AG09309 (cell line): ENCODE data around the gene USP47.

ENCODE experiments used
- DNase-seq: peaks from one replicate; pipeline ENCODE4 v3.0.0-alpha.2; 2010; ENCODE audit warnings: low read depth
- H3K4me3 ChIP-seq: 2 replicates; pipeline ENCODE4 v1.5.1; 2011; ENCODE audit warnings: mild to moderate bottlenecking, low read depth, low read length, moderate library complexity; ENCODE audit not compliant: control insufficient read depth
- TF ChIP-seq, protein P1 (sequence below): IDR thresholded peaks from 2 replicates; pipeline ENCODE4 v1.5.1; 2011; ENCODE audit warnings: mild to moderate bottlenecking, low read depth, low read length, inconsistent platforms; ENCODE audit not compliant: insufficient read depth, control insufficient read depth; ENCODE audit errors: missing control alignments

USP47 gene

DNA sequence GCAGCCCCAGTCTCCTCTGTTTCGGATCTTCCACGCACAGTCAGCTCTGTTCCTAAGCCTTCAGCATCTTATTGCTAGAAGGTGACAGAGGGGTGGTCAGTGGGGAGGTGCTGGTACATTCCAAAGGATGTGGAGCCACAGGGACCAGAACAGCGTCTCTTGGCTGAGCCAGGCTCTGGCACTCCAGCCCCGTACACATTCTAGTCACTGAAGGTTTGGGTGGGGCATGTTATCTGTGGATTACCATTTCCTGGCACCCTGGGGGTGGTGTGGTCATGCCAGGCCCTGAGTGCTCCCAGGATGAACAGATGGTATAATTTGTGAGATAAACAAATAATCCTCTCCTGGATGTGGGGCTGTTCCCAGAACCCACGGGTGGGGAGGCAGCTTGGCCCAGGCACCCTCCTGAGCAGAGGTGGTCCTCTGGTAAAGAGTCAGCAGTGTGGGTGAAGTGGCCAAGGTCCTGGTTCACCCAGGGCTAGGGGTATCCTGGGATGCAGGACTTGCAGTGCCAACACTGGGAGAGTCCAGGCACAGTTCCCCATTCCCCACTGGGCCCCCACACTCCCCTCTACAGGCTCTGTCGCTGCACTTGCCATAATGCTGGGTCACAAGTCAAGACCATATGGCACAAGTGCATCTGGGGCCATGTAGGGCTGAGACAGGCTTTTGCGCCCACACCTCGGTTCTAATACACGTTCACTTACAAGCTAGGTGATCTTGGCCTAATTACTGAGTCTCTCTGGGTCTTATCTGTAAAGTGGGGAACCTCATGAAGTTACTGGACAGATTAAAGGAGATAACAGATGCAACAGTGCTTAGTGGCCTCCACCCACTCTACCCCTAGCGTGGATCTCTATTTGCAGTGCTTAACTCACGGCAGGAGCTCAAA is 133.7 kb downstream of the USP47 start:
- H3K4me3 ChIP-seq: no peak overlapping the region
- DNase-seq: no peak
- TF ChIP-seq, protein P1, sequence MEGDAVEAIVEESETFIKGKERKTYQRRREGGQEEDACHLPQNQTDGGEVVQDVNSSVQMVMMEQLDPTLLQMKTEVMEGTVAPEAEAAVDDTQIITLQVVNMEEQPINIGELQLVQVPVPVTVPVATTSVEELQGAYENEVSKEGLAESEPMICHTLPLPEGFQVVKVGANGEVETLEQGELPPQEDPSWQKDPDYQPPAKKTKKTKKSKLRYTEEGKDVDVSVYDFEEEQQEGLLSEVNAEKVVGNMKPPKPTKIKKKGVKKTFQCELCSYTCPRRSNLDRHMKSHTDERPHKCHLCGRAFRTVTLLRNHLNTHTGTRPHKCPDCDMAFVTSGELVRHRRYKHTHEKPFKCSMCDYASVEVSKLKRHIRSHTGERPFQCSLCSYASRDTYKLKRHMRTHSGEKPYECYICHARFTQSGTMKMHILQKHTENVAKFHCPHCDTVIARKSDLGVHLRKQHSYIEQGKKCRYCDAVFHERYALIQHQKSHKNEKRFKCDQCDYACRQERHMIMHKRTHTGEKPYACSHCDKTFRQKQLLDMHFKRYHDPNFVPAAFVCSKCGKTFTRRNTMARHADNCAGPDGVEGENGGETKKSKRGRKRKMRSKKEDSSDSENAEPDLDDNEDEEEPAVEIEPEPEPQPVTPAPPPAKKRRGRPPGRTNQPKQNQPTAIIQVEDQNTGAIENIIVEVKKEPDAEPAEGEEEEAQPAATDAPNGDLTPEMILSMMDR: no peak

DNA sequence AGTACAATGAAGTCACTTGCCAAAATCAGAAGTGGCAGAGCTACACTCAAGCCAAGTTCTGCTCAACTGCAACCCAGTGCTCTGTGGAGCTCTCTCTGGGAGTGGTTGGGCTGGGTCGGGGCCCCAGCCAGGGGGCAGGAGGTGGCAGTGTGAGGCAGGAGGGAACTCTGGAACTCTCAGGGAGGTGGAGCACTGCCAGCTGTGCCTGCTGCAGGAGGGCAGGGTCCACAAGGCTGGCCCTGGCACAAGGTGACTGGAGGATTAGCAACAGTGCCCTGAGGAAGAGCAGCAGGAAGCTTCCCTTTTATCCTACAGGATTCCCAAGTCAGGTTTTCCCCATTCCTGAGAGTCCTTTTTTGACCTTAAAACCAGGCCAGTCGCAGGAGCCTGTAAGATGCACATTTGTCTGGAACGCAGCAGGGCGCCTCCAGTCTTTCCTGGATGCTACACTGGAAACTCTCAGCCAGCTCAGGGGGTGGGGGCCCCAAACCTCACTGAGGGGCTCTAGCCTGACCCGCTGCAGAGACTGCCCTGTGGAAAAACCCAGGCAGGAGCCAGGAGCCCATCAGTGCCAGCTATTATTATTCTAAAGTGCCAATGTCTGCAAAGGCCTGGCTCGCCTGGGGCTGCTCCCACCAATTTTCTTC is 134.8 kb downstream of the USP47 start:
- no peak overlapping the region for H3K4me3 ChIP-seq
- TF ChIP-seq, protein P1: no peak

DNA sequence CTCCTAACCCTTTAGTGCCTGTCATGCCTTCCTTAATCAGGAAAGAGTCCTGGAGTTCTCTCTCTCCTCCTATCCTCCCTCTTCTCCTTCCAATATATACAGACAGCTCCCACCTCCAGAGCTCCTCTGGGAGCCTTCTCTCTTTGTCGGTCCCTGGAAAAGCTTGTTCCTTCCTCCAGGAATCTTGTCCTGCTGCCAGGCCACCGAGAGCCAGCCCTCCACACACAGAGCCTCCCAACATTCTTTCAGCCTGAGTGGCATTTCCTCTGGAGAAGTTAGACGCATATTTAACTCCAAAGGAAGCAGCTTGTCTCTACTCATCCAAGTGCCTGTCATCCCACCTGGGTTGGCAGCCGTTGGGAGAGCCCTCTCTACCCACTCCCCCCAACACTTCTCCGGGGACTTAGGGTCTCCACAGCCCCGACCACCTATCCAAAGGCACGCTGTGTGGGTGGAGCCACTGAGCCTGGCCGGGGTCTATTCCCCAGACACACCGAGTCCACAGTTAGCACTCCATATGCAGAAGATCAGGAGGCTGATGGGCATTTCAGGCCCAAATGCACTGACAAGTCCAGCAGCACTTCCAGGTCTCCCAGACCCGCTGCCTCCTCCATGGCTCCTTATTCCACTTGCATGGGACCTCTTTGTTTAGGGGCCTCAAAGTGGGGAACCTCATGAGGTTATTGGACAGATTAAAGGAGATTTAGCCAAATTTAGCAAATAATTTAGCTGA is 135.6 kb downstream of the USP47 start:
- DNase-seq: peak; percentile 65
- TF ChIP-seq, protein P1: no peak
- peak overlapping the region; percentile 4; the same call in 1 of the 2 replicates for H3K4me3 ChIP-seq

More for the DNA sequence above, 134.8 kb downstream of the USP47 start:
- no peak for DNase-seq

DNA sequence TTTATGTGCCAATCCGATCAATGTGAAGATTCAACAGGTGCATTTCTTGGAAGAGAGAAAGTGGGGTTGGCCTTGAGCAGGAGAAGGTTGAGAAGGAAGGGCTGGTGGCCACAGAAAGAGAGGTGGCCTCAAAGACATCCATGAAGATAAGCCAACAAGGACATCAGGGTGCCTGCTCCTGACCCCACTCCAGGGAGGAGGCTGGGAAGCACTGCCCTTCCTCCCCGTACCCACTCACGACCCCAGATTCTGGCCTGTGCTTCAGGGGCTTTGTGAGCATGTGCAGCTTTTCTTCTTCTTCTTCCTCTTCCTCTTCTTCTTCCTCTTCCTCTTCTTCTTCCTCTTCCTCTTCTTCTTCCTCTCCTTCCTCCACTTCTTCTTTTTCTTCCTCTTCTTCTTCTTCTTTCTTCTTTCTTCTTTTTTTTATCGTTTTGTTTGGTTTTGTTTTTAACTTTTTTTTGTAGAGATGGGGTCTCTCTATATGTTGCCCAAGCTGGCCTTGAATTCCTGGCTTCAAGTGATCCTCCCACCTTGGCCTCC is 136.4 kb downstream of the USP47 start:
- no peak overlapping the region for H3K4me3 ChIP-seq
- DNase-seq: no peak
- TF ChIP-seq, protein P1: no peak

DNA sequence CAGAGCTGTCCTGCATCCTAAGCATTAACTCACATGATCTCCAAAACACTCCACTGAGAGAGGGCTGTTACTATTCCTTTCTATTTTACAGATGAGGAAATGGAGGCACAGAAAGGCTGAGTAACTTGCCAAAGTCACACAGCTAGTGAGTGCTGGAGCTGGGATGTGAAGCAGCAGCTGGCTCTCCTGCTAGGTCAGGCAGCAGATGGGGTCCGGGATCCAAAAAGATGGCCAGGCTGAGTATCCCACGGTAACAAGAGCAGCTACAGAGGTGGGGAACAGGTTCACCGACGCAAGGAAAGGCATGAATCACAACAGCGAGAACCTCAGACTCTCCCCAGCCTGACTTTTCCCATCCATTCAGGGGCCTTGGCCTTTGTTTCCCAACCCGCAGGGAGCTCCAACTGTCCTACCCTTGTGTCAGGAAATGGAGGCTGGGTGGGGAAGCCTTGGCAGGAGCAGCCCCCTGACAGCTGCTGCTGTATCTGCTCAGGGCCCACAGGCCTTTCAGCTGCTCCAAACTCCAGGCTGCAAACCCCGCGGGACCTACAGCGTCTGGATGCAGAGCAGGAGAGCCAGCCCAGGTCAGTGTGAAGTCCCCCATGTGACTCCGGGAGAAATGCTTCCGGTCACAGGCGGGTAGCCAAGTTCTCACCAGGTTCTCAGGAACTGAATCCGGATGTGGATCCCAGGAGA is 137.2 kb downstream of the USP47 start:
- no peak for DNase-seq
- TF ChIP-seq, protein P1: no peak

More for the DNA sequence above, 137.2 kb downstream of the USP47 start:
- no peak overlapping the region for H3K4me3 ChIP-seq
